GM23248 (cell line): ENCODE measurements around the gene TYW1B. TPM values are rescaled to one million over a fixed set of nuclear protein-coding genes. Genes with fewer than 3 reads are reported as not detected.
"Not testable (repeated sequence)": the region's sequence is repeated elsewhere in the genome, so short reads cannot be mapped to it uniquely, and the experiment has no call there.

ENCODE experiments used
- DNase-seq: peaks from one replicate; pipeline ENCODE4 v3.0.0-alpha.2; 2015
- H2AFZ ChIP-seq: fragments of 200-600 bp; sonication (generic); 2 replicates; pipeline ENCODE4 v1.6.1; 2016; ENCODE audit warnings: antibody characterized with exemption
- H3F3A ChIP-seq: fragments of 200-600 bp; sonication (generic); 2 replicates; pipeline ENCODE4 v1.6.1; 2016; ENCODE audit warnings: mild to moderate bottlenecking, antibody characterized with exemption, mixed run types; ENCODE audit not compliant: insufficient read depth
- H3K27ac ChIP-seq: fragments of 200-600 bp; sonication (generic); 2 replicates; pipeline ENCODE4 v1.5.1; 2016; ENCODE audit warnings: mild to moderate bottlenecking
- H3K27me3 ChIP-seq: fragments of 200-600 bp; sonication (generic); replicated peaks from 2 replicates; pipeline ENCODE4 v1.6.1; 2016; ENCODE audit warnings: mild to moderate bottlenecking; ENCODE audit not compliant: insufficient read depth
- H3K36me3 ChIP-seq: fragments of 200-600 bp; sonication (generic); 2 replicates; pipeline ENCODE4 v1.6.1; 2016; ENCODE audit warnings: low read depth, mild to moderate bottlenecking
- H3K4me1 ChIP-seq: fragments of 200-600 bp; sonication (generic); 2 replicates; pipeline ENCODE4 v1.6.1; 2016; ENCODE audit warnings: mild to moderate bottlenecking; ENCODE audit not compliant: insufficient read depth
- H3K4me2 ChIP-seq: fragments of 200-600 bp; sonication (generic); one replicate; pipeline ENCODE4 v1.6.1; 2016; ENCODE audit warnings: mild to moderate bottlenecking; ENCODE audit not compliant: unreplicated experiment
- H3K4me3 ChIP-seq: fragments of 200-600 bp; sonication (generic); 2 replicates; pipeline ENCODE4 v1.5.1; 2016; ENCODE audit warnings: mild to moderate bottlenecking
- H3K79me2 ChIP-seq: fragments of 200-600 bp; sonication (generic); 2 replicates; pipeline ENCODE4 v1.6.1; 2016; ENCODE audit warnings: mild to moderate bottlenecking; ENCODE audit not compliant: insufficient read depth
- H3K9ac ChIP-seq: fragments of 200-600 bp; sonication (generic); 2 replicates; pipeline ENCODE4 v1.6.1; 2016; ENCODE audit warnings: mild to moderate bottlenecking
- H3K9me2 ChIP-seq: fragments of 200-600 bp; sonication (generic); 2 replicates; pipeline ENCODE4 v1.6.1; 2016; ENCODE audit warnings: mixed run types, mild to moderate bottlenecking, moderate library complexity; ENCODE audit not compliant: insufficient read depth
- H3K9me3 ChIP-seq: fragments of 200-600 bp; sonication (generic); one replicate; pipeline ENCODE4 v1.6.1; 2017; ENCODE audit warnings: low read depth
- H4K20me1 ChIP-seq: fragments of 200-600 bp; sonication (generic); 2 replicates; pipeline ENCODE4 v1.6.0; 2016; ENCODE audit not compliant: insufficient read depth
- EZH2 ChIP-seq: fragments of 200-600 bp; sonication (generic); IDR thresholded peaks from 2 replicates; pipeline ENCODE4 v1.6.1; 2018; ENCODE audit warnings: antibody characterized with exemption, mild to moderate bottlenecking; ENCODE audit not compliant: insufficient read depth, poor library complexity, severe bottlenecking
- EZH2phosphoT487 ChIP-seq: fragments of 200-600 bp; sonication (generic); IDR thresholded peaks from 2 replicates; pipeline ENCODE4 v1.6.1; 2018; ENCODE audit warnings: antibody characterized with exemption, moderate library complexity, mild to moderate bottlenecking, low read depth; ENCODE audit not compliant: insufficient read depth
- WGBS, 2 experiments: methylation state at CpG; one replicate each; pipeline ENCODE4 v1.1.6; 2015 to 2017; ENCODE audit warnings: low lambda C conversion rate in 2 of 2, low coverage in 1 of 2; ENCODE audit errors: missing lambda C conversion rate in 2 of 2; 5-methylcytosine and 5-hydroxymethylcytosine counted together
- in situ Hi-C: fragments of 300-500 bp; cut with MboI; formaldehyde crosslinking; loops from 2 replicates; pipeline ENCODE4 v1.15.0; 2020
- polyA plus RNA-seq: library from polyadenylated mRNA; unstranded; fragments of >200 nt; fragmentation: Nextera tagmentation; extraction: Ambion mirVana; gene quantifications from 2 replicates; pipeline ENCODE4 v1.2.1, GENCODE V29; 2016
- total RNA-seq: library from RNA; depleted of rRNA; stranded (reverse); fragments of >200 nt; shearing (Covaris generic); gene quantifications from 2 replicates; pipeline ENCODE4 v1.2.3, GENCODE V29; 2014

TYW1B gene
- total and polyA plus RNA-seq, 2 experiments from 2014 or later, result 0.75 to 1.6 TPM

GRCh38 chr7:72751378-72751777, 76.6 kb downstream of the TYW1B start:
- no peak for TF ChIP-seq EZH2
- TF ChIP-seq EZH2phosphoT487, result no peak
- Histone ChIP-seq H3K36me3 (no peaks in the 10 kb centered on the region), H3K27ac (no peak overlapping the region), H3K4me2 (no peak overlapping the region), H3K9ac (no peak overlapping the region), H4K20me1 (no peaks in the 10 kb centered on the region), H2AFZ (no peak overlapping the region), H3F3A (no peaks in the 10 kb centered on the region), H3K9me3 (no peaks in the 10 kb centered on the region), H3K4me1 (no peaks in the 10 kb centered on the region), H3K79me2 (no peaks in the 10 kb centered on the region), H3K9me2 (no peaks in the 10 kb centered on the region), H3K27me3 (no peaks in the 10 kb centered on the region), H3K4me3 (no peak overlapping the region)
- no peak for DNase-seq
- in situ Hi-C loops, result no loop called here
- WGBS, 2 experiments, result 94 to 95% methylated on average over 2 of the region's 2 CpGs

DNA sequence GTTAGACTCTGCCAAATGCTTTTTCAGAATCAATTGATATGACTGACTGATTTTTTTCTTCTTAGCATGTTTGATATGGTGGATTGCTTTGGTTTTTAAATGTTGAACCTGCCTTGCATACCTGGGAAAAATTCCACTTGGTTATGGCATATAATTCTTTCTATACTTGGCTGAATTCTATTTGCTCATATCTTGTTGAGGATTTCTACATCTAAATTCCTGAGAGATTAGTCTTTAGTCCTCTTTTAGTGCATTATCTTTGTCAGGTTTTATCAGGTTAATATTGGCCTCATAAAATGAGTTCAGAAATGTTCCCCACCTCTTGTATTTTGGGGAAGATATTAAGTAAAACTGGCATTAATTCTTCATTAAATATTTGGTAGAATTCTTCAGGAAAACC, 79.4 kb downstream of the TYW1B start:
- H3F3A ChIP-seq, H3K79me2 ChIP-seq, in situ Hi-C loops, H3K27ac ChIP-seq, H3K4me3 ChIP-seq, H3K4me2 ChIP-seq, H3K4me1 ChIP-seq, H3K9me2 ChIP-seq, H2AFZ ChIP-seq, H3K36me3 ChIP-seq, H4K20me1 ChIP-seq, H3K9me3 ChIP-seq, H3K9ac ChIP-seq, H3K27me3 ChIP-seq: not testable (repeated sequence)
- peak; percentile 14 for DNase-seq

DNA sequence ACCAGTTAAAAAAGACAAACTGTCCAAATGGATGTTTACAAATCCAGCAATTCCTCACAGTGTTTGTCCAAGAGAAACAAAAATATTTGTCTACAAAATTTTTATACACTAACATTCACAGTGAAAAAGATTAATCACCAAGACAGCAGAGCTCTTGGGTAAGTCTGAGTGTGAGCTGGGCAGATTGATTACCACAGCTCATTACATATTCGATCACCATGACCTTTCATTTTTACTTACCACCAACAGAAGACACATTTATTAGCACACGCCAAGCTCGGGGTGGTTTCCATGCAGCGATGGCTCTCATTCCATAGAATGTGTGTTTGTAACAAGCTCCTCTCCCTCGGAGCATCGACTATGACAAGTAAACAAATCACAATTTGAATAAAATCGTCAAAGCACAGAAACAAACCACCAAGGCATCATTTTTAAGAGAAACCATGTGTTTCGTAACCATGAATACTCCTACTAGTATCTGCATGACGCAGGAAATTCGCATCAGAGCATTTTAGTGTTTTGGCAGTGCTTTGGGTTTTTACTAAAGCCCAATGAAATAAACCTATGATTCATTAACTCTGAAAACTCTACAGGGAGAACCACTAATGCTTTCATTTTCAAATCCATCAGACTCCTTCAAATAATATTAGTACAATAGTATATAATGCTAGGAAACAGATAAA, 83.6 kb downstream of the TYW1B start:
- H3K9ac ChIP-seq, H4K20me1 ChIP-seq, H3K4me2 ChIP-seq, in situ Hi-C loops, H3K4me1 ChIP-seq, H2AFZ ChIP-seq, DNase-seq, H3K27ac ChIP-seq, H3K79me2 ChIP-seq, H3K9me2 ChIP-seq, H3K4me3 ChIP-seq, H3K9me3 ChIP-seq, H3F3A ChIP-seq, H3K36me3 ChIP-seq, H3K27me3 ChIP-seq: not testable (repeated sequence)
- WGBS, 2 experiments, result 85 to 87% methylated on average over 10 of the region's 10 CpGs

GRCh38 chr7:72743801-72744200, 84.2 kb downstream of the TYW1B start:
- H2AFZ ChIP-seq, DNase-seq, H3K79me2 ChIP-seq, H3K36me3 ChIP-seq, H3F3A ChIP-seq, H3K4me2 ChIP-seq, H3K9ac ChIP-seq, in situ Hi-C loops, H3K4me1 ChIP-seq, H3K27ac ChIP-seq, H3K9me3 ChIP-seq, H3K4me3 ChIP-seq, H4K20me1 ChIP-seq, H3K9me2 ChIP-seq, H3K27me3 ChIP-seq: not testable (repeated sequence)
- 90 to 93% methylated on average over 2 of the region's 2 CpGs for WGBS, 2 experiments

- WGBS, 2 experiments, result 94 to 100% methylated on average over 2 to 7 of the region's 11 CpGs
- H3K9me2 ChIP-seq, H3K36me3 ChIP-seq, H3K4me2 ChIP-seq, in situ Hi-C loops, H2AFZ ChIP-seq, DNase-seq, H3K9me3 ChIP-seq, H3K4me3 ChIP-seq, H3K79me2 ChIP-seq, H3K27me3 ChIP-seq, H3K4me1 ChIP-seq, H3F3A ChIP-seq, H3K27ac ChIP-seq, H3K9ac ChIP-seq, H4K20me1 ChIP-seq: not testable (repeated sequence)
Measured at GRCh38 chr7:72739716-72740115, 88.3 kb downstream of the TYW1B start.

- H3K79me2 ChIP-seq, H3K9me2 ChIP-seq, H3K9ac ChIP-seq, H3K4me3 ChIP-seq, H2AFZ ChIP-seq, H3F3A ChIP-seq, in situ Hi-C loops, H3K9me3 ChIP-seq, H3K4me2 ChIP-seq, H3K4me1 ChIP-seq, DNase-seq, H3K27ac ChIP-seq, H3K36me3 ChIP-seq, H4K20me1 ChIP-seq, H3K27me3 ChIP-seq: not testable (repeated sequence)
- whole genome bisulfite sequencing, 2 experiments, result 63 to 71% methylated on average over 3 to 4 of the region's 4 CpGs
Measured at GRCh38 chr7:72735855-72736254, 92.1 kb downstream of the TYW1B start.

- H4K20me1 ChIP-seq, H3K4me2 ChIP-seq, DNase-seq, in situ Hi-C loops, H2AFZ ChIP-seq, H3K9me2 ChIP-seq, H3K9ac ChIP-seq, H3K27me3 ChIP-seq, H3K9me3 ChIP-seq, H3K4me3 ChIP-seq, H3K4me1 ChIP-seq, H3K79me2 ChIP-seq, H3F3A ChIP-seq, H3K36me3 ChIP-seq, H3K27ac ChIP-seq: not testable (repeated sequence)
- WGBS, 2 experiments, result 93 to 96% methylated on average over 2 of the region's 2 CpGs
Measured at GRCh38 chr7:72730815-72731214, 97.2 kb downstream of the TYW1B start.
